ENCODE data around the gene MKNK1. TPM values are rescaled to one million over a fixed set of nuclear protein-coding genes. Genes with fewer than 3 reads are reported as not detected.
A peak's percentile ranks its signal among the peaks of the same experiment; 100 is the strongest.

MKNK1 gene
- polyA plus RNA-seq, 3 donors, result 24.8 to 49.0 (median 27.6) TPM

- no peak for DNase-seq (ENCODE audit: extremely low read depth in 1 of 11, low read depth in 9 of 11, low spot score in 4 of 11)
Measured at GRCh38 chr1:46576596-46576995, 27.5 kb downstream of the MKNK1 start.

GRCh38 chr1:46575778-46576177 lies 28.3 kb downstream of the MKNK1 start:
- no peak for DNase-seq (ENCODE audit: extremely low read depth in 1 of 11, low read depth in 9 of 11, low spot score in 4 of 11)

- DNase-seq (ENCODE audit: extremely low read depth in 1 of 11, low read depth in 9 of 11, low spot score in 4 of 11), result no peak
Measured at GRCh38 chr1:46575300-46575699, 28.8 kb downstream of the MKNK1 start.

GRCh38 chr1:46571691-46572225 lies 32.3 kb downstream of the MKNK1 start:
- no peak for DNase-seq (ENCODE audit: extremely low read depth in 1 of 11, low read depth in 9 of 11, low spot score in 4 of 11)

- peak in 9 of 11 donors; percentile 30 to 63 (median 48) for DNase-seq (ENCODE audit: extremely low read depth in 1 of 11, low read depth in 9 of 11, low spot score in 4 of 11)
Measured at GRCh38 chr1:46569884-46570725, 34.0 kb downstream of the MKNK1 start.

- no peak for DNase-seq (ENCODE audit: extremely low read depth in 1 of 11, low read depth in 9 of 11, low spot score in 4 of 11)
Measured at GRCh38 chr1:46569116-46569515, 35.0 kb downstream of the MKNK1 start.

GRCh38 chr1:46568461-46568891 lies 35.6 kb downstream of the MKNK1 start:
- DNase-seq (ENCODE audit: extremely low read depth in 1 of 11, low read depth in 9 of 11, low spot score in 4 of 11), result no peak

GRCh38 chr1:46563341-46563740 lies 40.7 kb downstream of the MKNK1 start:
- DNase-seq (ENCODE audit: extremely low read depth in 1 of 11, low read depth in 9 of 11, low spot score in 4 of 11), result no peak

- no peak for DNase-seq (ENCODE audit: extremely low read depth in 1 of 11, low read depth in 9 of 11, low spot score in 4 of 11)
Measured at GRCh38 chr1:46562498-46562897, 41.6 kb downstream of the MKNK1 start.

GRCh38 chr1:46558966-46559365 lies 45.1 kb downstream of the MKNK1 start:
- no peak for DNase-seq (ENCODE audit: extremely low read depth in 1 of 11, low read depth in 9 of 11, low spot score in 4 of 11)

GRCh38 chr1:46558141-46558963 lies 45.7 kb downstream of the MKNK1 start:
- no peak for DNase-seq (ENCODE audit: extremely low read depth in 1 of 11, low read depth in 9 of 11, low spot score in 4 of 11)

- DNase-seq (ENCODE audit: extremely low read depth in 1 of 11, low read depth in 9 of 11, low spot score in 4 of 11), result no peak
Measured at GRCh38 chr1:46557403-46557802, 46.7 kb downstream of the MKNK1 start.

GRCh38 chr1:46556822-46557221 lies 47.2 kb downstream of the MKNK1 start:
- DNase-seq (ENCODE audit: extremely low read depth in 1 of 11, low read depth in 9 of 11, low spot score in 4 of 11), result no peak

- DNase-seq (ENCODE audit: extremely low read depth in 1 of 11, low read depth in 9 of 11, low spot score in 4 of 11), result no peak
Measured at GRCh38 chr1:46555826-46556619, 48.0 kb downstream of the MKNK1 start.

GRCh38 chr1:46554597-46555381 lies 49.3 kb downstream of the MKNK1 start:
- no peak for DNase-seq (ENCODE audit: extremely low read depth in 1 of 11, low read depth in 9 of 11, low spot score in 4 of 11)

- DNase-seq (ENCODE audit: extremely low read depth in 1 of 11, low read depth in 9 of 11, low spot score in 4 of 11), result no peak
Measured at GRCh38 chr1:46554236-46554596, 49.9 kb downstream of the MKNK1 start.

GRCh38 chr1:46553506-46553905 lies 50.6 kb downstream of the MKNK1 start:
- DNase-seq (ENCODE audit: extremely low read depth in 1 of 11, low read depth in 9 of 11, low spot score in 4 of 11), result no peak

All from renal cortex interstitium (tissue), 11 donors.